NT2/D1 (cell line): ENCODE results near the gene REEP6.

ENCODE experiments used
- DNase-seq: peaks from one replicate; pipeline ENCODE4 v3.0.0-alpha.2; 2011; ENCODE audit warnings: low read depth, low spot score
- H3K27me3 ChIP-seq: 2 replicates; pipeline ENCODE4 v1.6.0; 2011; ENCODE audit warnings: mild to moderate bottlenecking; ENCODE audit not compliant: insufficient read length, insufficient read depth
- H3K36me3 ChIP-seq: 2 replicates; pipeline ENCODE4 v1.6.1; 2011; ENCODE audit warnings: mild to moderate bottlenecking, low read length, mixed read lengths; ENCODE audit not compliant: insufficient read depth, insufficient read length
- H3K4me1 ChIP-seq: 2 replicates; pipeline ENCODE4 v1.5.1; 2011; ENCODE audit not compliant: insufficient read depth, insufficient read length
- H3K4me3 ChIP-seq: 2 replicates; pipeline ENCODE4 v1.5.1; 2011; ENCODE audit warnings: low read depth; ENCODE audit not compliant: insufficient read length
- H3K9ac ChIP-seq: 2 replicates; pipeline ENCODE4 v1.6.0; 2011; ENCODE audit warnings: low read depth; ENCODE audit not compliant: insufficient read length
- H3K9me3 ChIP-seq: 2 replicates; pipeline ENCODE4 v1.5.1; 2011; ENCODE audit warnings: mild to moderate bottlenecking, low read length; ENCODE audit not compliant: insufficient read depth
- SUZ12 ChIP-seq: IDR thresholded peaks from 2 replicates; pipeline ENCODE4 v1.6.1; 2011; ENCODE audit not compliant: insufficient read length, insufficient read depth; ENCODE audit errors: extremely low read depth
- YY1 ChIP-seq: IDR thresholded peaks from 2 replicates; pipeline ENCODE4 v1.6.1; 2011; ENCODE audit not compliant: insufficient read length, insufficient read depth
- ZNF274 ChIP-seq: IDR thresholded peaks from 2 replicates; pipeline ENCODE4 v1.6.1; 2011; ENCODE audit warnings: mild to moderate bottlenecking, low read depth, low read length

The REEP6 gene

GRCh38 chr19:1467490-1468273 is 23.3 kb upstream of the REEP6 start:
- peaks cover 4% of the 10 kb centered on the region for H3K36me3 ChIP-seq
- no peaks in the 10 kb centered on the region for H3K9me3 ChIP-seq
- peak overlapping the region; percentile 81 for H3K9ac ChIP-seq
- DNase-seq = no peak
- peaks cover 42% of the 10 kb centered on the region for H3K4me1 ChIP-seq
- H3K4me3 ChIP-seq = peak overlapping the region; percentile 45
- H3K27me3 ChIP-seq = peaks cover 60% of the 10 kb centered on the region
- no peak for TF ChIP-seq YY1
- peak; percentile 71 for TF ChIP-seq SUZ12
- no peak for TF ChIP-seq ZNF274

- Histone ChIP-seq H3K9ac (peak overlapping the region; percentile 81), H3K9me3 (no peaks in the 10 kb centered on the region), H3K4me1 (peaks cover 47% of the 10 kb centered on the region), H3K36me3 (peaks cover 4% of the 10 kb centered on the region), H3K27me3 (peaks cover 60% of the 10 kb centered on the region), H3K4me3 (peak overlapping the region; percentile 45)
- TF ChIP-seq ZNF274 (no peak), YY1 (no peak), SUZ12 (peak; percentile 72)
- no peak for DNase-seq
Measured at GRCh38 chr19:1468274-1468820, 22.6 kb upstream of the REEP6 start.

- peak overlapping the region; percentile 85 for H3K9ac ChIP-seq
- peaks cover 8% of the 10 kb centered on the region for H3K36me3 ChIP-seq
- peak overlapping the region; percentile 53 for H3K4me3 ChIP-seq
- no peaks in the 10 kb centered on the region for H3K9me3 ChIP-seq
- no peak for DNase-seq
- H3K27me3 ChIP-seq = peaks cover 60% of the 10 kb centered on the region
- TF ChIP-seq SUZ12 = no peak
- no peak for TF ChIP-seq YY1
- no peak for TF ChIP-seq ZNF274
- peaks cover 48% of the 10 kb centered on the region for H3K4me1 ChIP-seq
Measured at GRCh38 chr19:1468821-1469254, 22.1 kb upstream of the REEP6 start.

- H3K9ac ChIP-seq = peak overlapping the region; percentile 85
- H3K9me3 ChIP-seq = no peaks in the 10 kb centered on the region
- H3K36me3 ChIP-seq = peaks cover 14% of the 10 kb centered on the region
- H3K27me3 ChIP-seq = peaks cover 60% of the 10 kb centered on the region
- no peak for DNase-seq
- H3K4me3 ChIP-seq = peak overlapping the region; percentile 53
- TF ChIP-seq SUZ12 = no peak
- no peak for TF ChIP-seq YY1
- no peak for TF ChIP-seq ZNF274
- peaks cover 49% of the 10 kb centered on the region for H3K4me1 ChIP-seq
Measured at GRCh38 chr19:1469255-1470054, 21.5 kb upstream of the REEP6 start.

- Histone ChIP-seq H3K4me3 (peak overlapping the region; percentile 53), H3K36me3 (peaks cover 19% of the 10 kb centered on the region), H3K9ac (peak overlapping the region; percentile 85), H3K4me1 (peaks cover 51% of the 10 kb centered on the region), H3K27me3 (peaks cover 58% of the 10 kb centered on the region), H3K9me3 (no peaks in the 10 kb centered on the region)
- TF ChIP-seq YY1 = no peak
- TF ChIP-seq ZNF274 = no peak
- no peak for TF ChIP-seq SUZ12
- DNase-seq = no peak
Measured at GRCh38 chr19:1470055-1470304, 21.0 kb upstream of the REEP6 start.

GRCh38 chr19:1470305-1471009 is 20.5 kb upstream of the REEP6 start:
- Histone ChIP-seq H3K4me3 (peak overlapping the region; percentile 53), H3K4me1 (peaks cover 48% of the 10 kb centered on the region), H3K9me3 (no peaks in the 10 kb centered on the region), H3K36me3 (peaks cover 24% of the 10 kb centered on the region), H3K9ac (peak overlapping the region; percentile 85), H3K27me3 (peaks cover 53% of the 10 kb centered on the region)
- DNase-seq = no peak
- TF ChIP-seq SUZ12 = no peak
- no peak for TF ChIP-seq ZNF274
- no peak for TF ChIP-seq YY1
